HepG2 (cell line): Measurements from ENCODE around the gene RRAS. TPM values are rescaled to one million over a fixed set of nuclear protein-coding genes. Genes with fewer than 3 reads are reported as not detected.

Experiments used
- CHCHD3 ChIP-seq: sonication (generic); formaldehyde crosslinking; IDR thresholded peaks from 2 replicates; pipeline ENCODE4 v1.8.0; 2022; ENCODE audit warnings: mild to moderate bottlenecking, missing genetic modification reagents, moderate library complexity
- GTF2F1 ChIP-seq: fragments of 150-350 bp; IDR thresholded peaks from 2 replicates; pipeline ENCODE4 v1.6.1; 2014; ENCODE audit warnings: low read length
- HDAC2 ChIP-seq: sonication (generic); formaldehyde crosslinking; IDR thresholded peaks from 2 replicates; pipeline ENCODE4 v1.4.0; 2020; ENCODE audit warnings: missing genetic modification reagents
- HNRNPUL1 ChIP-seq: fragments of 200-400 bp; formaldehyde crosslinking; IDR thresholded peaks from 2 replicates; pipeline ENCODE4 v1.6.1; 2017; ENCODE audit warnings: low read depth, mild to moderate bottlenecking, low read length, moderate library complexity
- KDM1A ChIP-seq: IDR thresholded peaks from 2 replicates; pipeline ENCODE4 v1.6.1; 2016; ENCODE audit warnings: missing compliant biosample characterization
- KLF12 ChIP-seq: sonication (generic); formaldehyde crosslinking; IDR thresholded peaks from 2 replicates; pipeline ENCODE4 v1.4.0; 2020; ENCODE audit warnings: missing genetic modification reagents, borderline replicate concordance
- NCOR1 ChIP-seq: fragments of 200-600 bp; sonication (generic); IDR thresholded peaks from 2 replicates; pipeline ENCODE4 v1.7.0; 2017; ENCODE audit warnings: antibody characterized with exemption, low read length, borderline replicate concordance
- POLR2AphosphoS5 ChIP-seq: IDR thresholded peaks from 2 replicates; pipeline ENCODE4 v1.6.1; 2012; ENCODE audit warnings: low read depth, low read length
- REST ChIP-seq, 2 experiments: IDR thresholded peaks; 2 replicates each; pipeline ENCODE4 v1.6.1; 2011 to 2012; ENCODE audit warnings: low read length in 2 of 2, borderline replicate concordance in 1 of 2, low read depth in 1 of 2, mild to moderate bottlenecking in 1 of 2, moderate library complexity in 1 of 2
- SIN3A ChIP-seq: IDR thresholded peaks from 2 replicates; pipeline ENCODE4 v1.6.1; 2011; ENCODE audit warnings: low read depth, mild to moderate bottlenecking, control low read depth, low read length, borderline replicate concordance
- YEATS4 ChIP-seq: sonication (generic); formaldehyde crosslinking; IDR thresholded peaks from 2 replicates; pipeline ENCODE4 v1.4.0; 2020; ENCODE audit warnings: missing genetic modification reagents, borderline replicate concordance
- ZC3H4 ChIP-seq: sonication (generic); formaldehyde crosslinking; IDR thresholded peaks from 2 replicates; pipeline ENCODE4 v1.4.0; 2020; ENCODE audit warnings: missing genetic modification reagents, borderline replicate concordance
- ZFP36 ChIP-seq: fragments of 150-350 bp; IDR thresholded peaks from 2 replicates; pipeline ENCODE4 v1.6.1; 2018; ENCODE audit warnings: borderline replicate concordance, low read length, low read depth; ENCODE audit not compliant: partially characterized antibody
- ZNF441 ChIP-seq: sonication (generic); formaldehyde crosslinking; IDR thresholded peaks from 2 replicates; pipeline ENCODE4 v1.7.0; 2021; ENCODE audit warnings: missing genetic modification reagents, borderline replicate concordance
- ZNF687 ChIP-seq: sonication (generic); formaldehyde crosslinking; IDR thresholded peaks from 2 replicates; pipeline ENCODE4 v1.5.1; 2020; ENCODE audit warnings: mild to moderate bottlenecking, missing genetic modification reagents, moderate library complexity
- ZUFSP ChIP-seq: sonication (generic); formaldehyde crosslinking; IDR thresholded peaks from 2 replicates; pipeline ENCODE4 v1.9.0; 2021; ENCODE audit warnings: missing genetic modification reagents, mild to moderate bottlenecking, borderline replicate concordance
- ZZZ3 ChIP-seq: sonication (generic); formaldehyde crosslinking; IDR thresholded peaks from 2 replicates; pipeline ENCODE4 v1.4.0; 2020; ENCODE audit warnings: missing genetic modification reagents, mild to moderate bottlenecking, borderline replicate concordance
- polyA plus RNA-seq, 8 experiments: library from polyadenylated mRNA; depleted of rRNA in 3 of 8; stranded (reverse) in 7 of 8; unstranded in 1 of 8; fragments of >200 nt; fragmentation: Illumina TruSeq in 4 of 8; extraction: Trizol in 4 of 8; gene quantifications; 2 replicates each; pipeline versions ENCODE4 v1.2.1 to v1.2.3, GENCODE V29; 2011 to 2016; ENCODE audit warnings: low read depth in 4 of 8, missing spikeins in 1 of 8, mixed read lengths in 1 of 8; ENCODE audit not compliant: insufficient read depth in 1 of 8
- total RNA-seq, 5 experiments: library from RNA; depleted of rRNA; stranded (reverse); fragments of >200 nt; fragmentation: Illumina TruSeq; extraction: Trizol; gene quantifications; 2 replicates each; pipeline ENCODE4 v1.2.3, GENCODE V29; 2016; ENCODE audit warnings: low read depth in 1 of 5

The RRAS gene
- total and polyA plus RNA-seq, 2 of the 13 experiments (the other 11 are each of a cell fraction or from before 2014, with no cell fraction given) = 1.5 to 12.0 TPM

- 0 out of 4 replicates have a peak, but pooled peaks of 1 of the 2 experiments have one; percentile 32 for TF ChIP-seq REST (IDR thresholded peaks at IDR 0.05; ENCODE audit: borderline replicate concordance in 1 of 2, low read depth in 1 of 2, low read length in 2 of 2)
- no peak for TF ChIP-seq GTF2F1
- 0 out of 2 replicates have a peak, but pooled peaks have one; percentile 49 for TF ChIP-seq HDAC2 (CRISPR knock-in tag)
- no peak for TF ChIP-seq ZUFSP (CRISPR knock-in tag)
- no peak for TF ChIP-seq HNRNPUL1
- 0 out of 2 replicates have a peak, but pooled peaks have one; percentile 31 for TF ChIP-seq SIN3A
- no peak for TF ChIP-seq ZZZ3 (CRISPR knock-in tag)
- no peak for TF ChIP-seq ZC3H4 (CRISPR knock-in tag)
- TF ChIP-seq KDM1A (CRISPR knock-in tag) = peak; percentile 85
- TF ChIP-seq ZNF441 (CRISPR knock-in tag) = no peak
- TF ChIP-seq POLR2AphosphoS5 = peak; percentile 84
- TF ChIP-seq ZNF687 (CRISPR knock-in tag) = peak; percentile 42; the same call in 1 of the 2 replicates
- TF ChIP-seq ZFP36 = peak; percentile 100
- no peak for TF ChIP-seq CHCHD3 (CRISPR knock-in tag)
- TF ChIP-seq NCOR1 = peak; percentile 59; the same call in 1 of the 2 replicates
- no peak for TF ChIP-seq KLF12 (CRISPR knock-in tag)
- no peak for TF ChIP-seq YEATS4 (CRISPR knock-in tag)
These were observed 36.3 kb upstream of the RRAS start (continued) for GRCh38 chr19:49676136-49676783.
